Cardiac atrium fibroblast (primary cell): Measurements from ENCODE around the gene MORN4. TPM values are rescaled to one million over a fixed set of nuclear protein-coding genes. Genes with fewer than 3 reads are reported as not detected.

Experiments used
- total RNA-seq: library from RNA; depleted of rRNA; stranded (reverse); fragments of >200 nt; gene quantifications from 2 replicates; pipeline ENCODE4 v1.2.3, GENCODE V29; 2015

MORN4 gene
- total RNA-seq = 3.2 and 9.6 TPM in 2 replicates

DNA sequence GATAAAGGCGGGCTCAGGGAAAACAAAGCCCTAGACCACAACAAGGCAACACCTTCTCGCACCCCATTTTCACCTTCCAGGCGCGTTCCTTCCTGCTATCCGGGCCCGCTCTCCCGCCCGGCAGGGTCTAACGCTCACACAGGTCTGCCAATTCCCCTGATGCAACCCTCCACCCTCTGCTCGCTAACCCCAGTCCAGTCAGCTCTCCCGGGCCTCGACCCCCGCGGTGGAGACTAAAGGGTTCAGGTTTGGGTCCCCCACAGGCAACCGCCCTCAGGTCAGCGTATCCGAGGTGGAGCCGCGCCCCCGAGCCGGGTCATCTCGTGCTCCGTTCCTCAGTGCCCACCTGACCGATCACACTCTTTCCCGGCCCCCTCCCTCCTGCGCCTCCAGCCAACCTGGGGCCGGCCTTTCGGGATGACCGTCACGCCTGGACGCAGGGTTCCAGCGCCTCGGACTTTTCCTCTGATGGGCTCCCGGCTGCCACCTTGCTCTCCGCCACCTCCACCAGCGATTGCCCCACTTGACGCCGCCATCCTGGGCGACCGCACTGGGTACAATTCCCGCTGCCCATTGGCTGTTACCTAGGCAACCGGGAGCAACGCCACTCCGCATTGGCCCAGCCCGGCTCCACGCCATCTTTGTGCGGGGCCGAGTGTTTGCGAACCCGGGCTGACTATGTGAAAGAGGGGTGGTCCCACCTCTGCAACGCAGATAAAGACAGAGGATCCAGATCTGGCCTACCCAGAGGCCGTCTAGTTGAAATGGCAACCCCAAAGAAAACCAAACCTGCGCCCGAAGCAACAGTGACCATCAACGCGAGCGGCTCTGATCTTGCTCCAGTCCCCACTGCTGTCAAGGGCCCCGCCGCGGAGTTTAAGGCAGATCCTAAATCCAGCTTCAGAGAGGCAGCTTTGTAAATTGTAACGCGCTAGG lies at the start of gene MORN4:
Gene MORN4 (minus strand): TSS at position 552 of the 936 bp plus-strand sequence. CDS start 13,847 bp downstream, outside the sequence.

DNA sequence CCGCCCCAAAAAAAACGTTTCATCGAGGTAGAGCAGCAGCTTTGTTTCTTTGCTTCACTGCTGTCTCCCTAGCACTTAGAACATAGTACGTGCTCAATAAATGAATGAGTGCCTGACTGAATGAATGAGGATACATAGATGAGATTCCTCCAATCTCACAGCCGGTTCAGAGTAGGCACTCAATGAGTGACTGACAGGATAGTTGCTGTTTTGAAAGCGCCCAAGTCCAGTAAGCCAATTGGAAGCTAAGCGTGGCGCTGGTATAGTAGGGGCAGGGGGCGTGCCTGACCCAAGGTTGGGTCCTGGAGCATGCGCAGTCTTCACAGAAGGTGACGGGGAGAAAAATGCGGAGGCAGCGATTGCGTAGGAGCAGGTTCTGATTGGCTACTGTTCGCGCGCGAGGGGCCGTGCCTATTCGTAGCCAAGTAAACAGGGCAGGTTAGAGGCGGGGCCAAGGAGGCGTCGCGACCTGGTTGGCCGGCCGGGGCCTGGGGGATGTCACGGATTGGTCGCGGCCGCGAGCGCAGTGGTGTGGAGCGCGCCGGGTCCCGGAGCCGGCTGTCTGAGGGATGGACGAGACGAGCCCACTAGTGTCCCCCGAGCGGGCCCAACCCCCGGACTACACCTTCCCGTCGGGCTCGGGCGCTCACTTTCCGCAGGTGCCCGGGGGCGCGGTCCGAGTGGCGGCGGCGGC lies 7.0 kb upstream of the MORN4 start, which contains the start of gene PI4K2A:
Gene PI4K2A (plus strand): TSS at position 498 of the 694 bp plus-strand sequence. CDS start 72 bp downstream, at position 570.

DNA sequence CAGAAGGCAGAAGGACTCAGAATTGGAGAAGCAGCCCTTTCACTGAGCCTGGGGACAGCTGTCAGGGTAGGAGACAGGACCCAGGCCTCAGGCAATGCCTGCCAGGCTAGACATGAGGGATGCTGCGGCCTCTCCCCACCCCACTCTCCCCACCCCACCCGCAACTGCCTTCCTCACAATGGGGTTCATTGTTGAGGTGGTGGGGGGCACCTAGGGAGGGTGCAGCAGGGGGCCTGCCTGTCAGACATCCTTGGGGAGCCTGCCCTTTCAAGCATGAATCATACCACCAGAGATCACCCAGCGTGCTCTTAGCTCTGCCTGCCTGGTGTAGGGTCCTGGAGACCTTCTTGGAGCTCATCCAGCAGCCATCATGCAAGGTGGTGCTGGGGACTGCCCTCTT lies 43.8 kb downstream of the MORN4 start, which contains the start of gene C10orf62:
Gene C10orf62 (plus strand): TSS at position 243 of the 400 bp plus-strand sequence. CDS start 177 bp downstream, outside the sequence.

DNA sequence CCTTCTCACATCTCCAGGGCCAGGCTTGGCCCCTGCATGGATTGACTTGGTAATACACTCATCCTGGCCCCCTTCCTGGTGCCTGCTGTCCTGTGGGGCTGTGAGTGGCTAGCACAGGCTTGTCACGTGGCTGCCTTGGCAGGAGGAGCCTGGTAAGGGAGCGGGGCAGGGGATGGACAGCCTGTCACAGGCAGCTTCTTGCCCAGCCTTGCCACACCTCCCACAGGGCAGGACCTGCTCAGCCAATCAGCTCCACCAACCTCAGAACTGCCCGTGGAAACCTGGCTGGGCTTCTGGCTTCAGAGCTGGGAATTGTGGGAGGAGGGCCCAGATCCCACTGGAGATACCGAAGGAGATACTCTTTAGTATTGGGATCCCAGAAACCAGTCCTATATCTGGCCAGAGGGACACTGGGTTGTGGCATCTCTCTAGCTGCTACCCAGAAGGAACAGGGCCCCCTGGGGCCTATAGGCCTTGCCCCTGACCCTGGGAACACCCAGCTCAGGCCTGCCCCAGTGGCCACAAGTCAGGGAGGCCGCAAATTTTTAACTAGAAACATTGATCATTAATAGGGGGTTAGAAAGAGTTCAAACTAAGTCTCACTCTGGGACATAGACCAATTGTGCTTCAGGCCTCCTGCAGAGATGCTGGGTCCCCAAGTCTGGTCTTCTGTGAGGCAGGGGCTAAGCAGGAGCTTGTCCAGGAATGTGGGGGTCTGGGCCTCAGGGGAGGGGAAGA lies 49.1 kb downstream of the MORN4 start, which contains the start of gene HOGA1:
Gene HOGA1 (plus strand): TSS at position 330 of the 738 bp plus-strand sequence. CDS start 315 bp downstream, at position 645.

DNA sequence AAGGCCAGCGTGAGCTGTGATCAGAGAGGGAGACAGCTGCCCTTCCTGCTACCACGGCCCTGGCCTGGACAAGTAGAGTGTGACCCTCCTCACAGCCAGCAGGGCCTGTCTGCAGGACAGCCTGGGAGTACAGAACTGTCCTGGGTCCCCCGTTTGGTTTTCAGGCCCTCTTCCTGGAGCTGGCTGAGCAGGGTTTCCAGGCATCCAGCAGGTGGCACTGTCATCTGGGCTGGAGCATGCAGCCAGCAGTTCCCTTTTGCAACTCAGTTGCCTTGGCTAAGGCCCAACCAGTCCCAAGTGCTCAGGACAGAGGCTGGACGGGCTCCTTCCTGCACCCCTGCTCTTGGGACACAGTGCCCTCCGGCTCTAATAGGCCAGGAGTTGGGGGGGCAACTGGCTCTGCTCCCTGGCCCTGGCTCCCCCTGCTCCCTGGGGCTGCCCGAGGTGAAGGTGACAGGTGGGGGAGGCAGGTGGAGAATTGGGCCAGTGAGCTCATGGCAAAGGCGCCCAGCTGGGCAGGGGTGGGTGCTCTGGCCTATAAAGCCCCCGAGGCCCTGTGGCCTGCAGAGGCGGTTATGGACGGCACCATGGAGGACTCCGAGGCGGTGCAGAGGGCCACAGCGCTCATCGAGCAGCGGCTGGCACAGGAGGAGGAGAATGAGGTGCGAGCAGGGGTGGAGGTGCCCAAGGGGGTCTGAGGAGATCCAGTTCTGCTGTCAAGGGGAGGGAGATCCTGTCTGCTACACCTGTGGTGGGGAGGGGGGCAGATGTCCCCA lies 60.9 kb downstream of the MORN4 start, which contains the start of gene ANKRD2:
Gene ANKRD2 (plus strand): TSS at position 566 of the 776 bp plus-strand sequence. CDS start 10 bp downstream, at position 576.

Other genes starting within 250 kb of the MORN4 start
- gene RRP12, start 232.2 kb downstream of the MORN4 start, total RNA-seq = 12.5 and 13.2 TPM in 2 replicates
- gene PGAM1, start 207.3 kb downstream of the MORN4 start, total RNA-seq = 829 and 844 TPM in 2 replicates
- gene EXOSC1, start 187.5 kb downstream of the MORN4 start, total RNA-seq = 26.2 and 33.9 TPM in 2 replicates
- gene ZDHHC16, start 187.3 kb downstream of the MORN4 start, total RNA-seq = 33.8 and 42.6 TPM in 2 replicates
- gene MMS19, start 135.1 kb downstream of the MORN4 start, total RNA-seq = 85.4 and 88.3 TPM in 2 replicates
- 36.5 and 38.1 TPM in 2 replicates for gene UBTD1, start 134.6 kb downstream of the MORN4 start, total RNA-seq
- 0.54 TPM in 1 of 2 replicates, not detected in the other for gene ANKRD2, start 60.7 kb downstream of the MORN4 start, total RNA-seq
- gene HOGA1, start 49.1 kb downstream of the MORN4 start, total RNA-seq = 0.72 TPM in 1 of 2 replicates, not detected in the other
- not detected in 2 replicates for gene C10orf62, start 43.8 kb downstream of the MORN4 start, total RNA-seq
- gene PI4K2A, start 7.2 kb upstream of the MORN4 start, total RNA-seq = 18.4 and 25.9 TPM in 2 replicates
- 5.1 and 13.4 TPM in 2 replicates for gene AVPI1, start 53.7 kb upstream of the MORN4 start, total RNA-seq
- 30.7 and 43.3 TPM in 2 replicates for gene MARVELD1, start 80.2 kb upstream of the MORN4 start, total RNA-seq
- 8.5 and 14.4 TPM in 2 replicates for gene ZFYVE27, start 103.6 kb upstream of the MORN4 start, total RNA-seq
- 0.90 and 6.6 TPM in 2 replicates for gene SFRP5, start 138.5 kb upstream of the MORN4 start, total RNA-seq
- gene GOLGA7B, start 216.3 kb upstream of the MORN4 start, total RNA-seq = not detected in 2 replicates